Measurements from ENCODE around the gene MT1M. TPM values are rescaled to one million over a fixed set of nuclear protein-coding genes. Genes with fewer than 3 reads are reported as not detected.

MT1M gene
- total and polyA plus RNA-seq, 2 of the 8 experiments (the other 6 are each of a cell fraction or from before 2014, with no cell fraction given), result 2.1 TPM; not detected in 1

DNA sequence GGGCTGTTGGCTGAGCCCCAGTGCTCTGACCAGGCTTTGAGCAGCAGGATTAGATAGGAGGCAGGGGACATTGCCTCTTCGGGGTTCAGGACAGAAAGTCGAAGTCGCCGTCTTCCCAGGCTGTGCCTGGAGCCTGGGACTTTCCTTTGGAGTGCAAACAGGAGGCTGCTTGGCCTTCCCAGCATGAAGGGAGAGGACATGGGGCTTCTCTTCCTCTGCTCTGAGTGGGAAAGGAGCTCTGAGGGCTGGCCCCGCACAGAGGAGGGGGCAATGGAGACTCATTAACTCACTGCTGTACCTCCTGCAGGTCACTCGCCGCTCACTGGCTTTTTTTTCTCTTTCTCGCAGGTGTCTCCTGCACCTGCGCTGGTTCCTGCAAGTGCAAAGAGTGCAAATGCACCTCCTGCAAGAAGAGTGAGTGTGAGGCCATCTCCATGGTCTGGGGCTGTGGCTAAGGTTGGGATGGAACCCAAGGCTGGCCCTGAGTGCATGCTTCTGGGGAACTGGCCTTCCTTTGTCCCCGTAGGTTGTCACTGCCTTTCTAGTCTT, 25.9 kb downstream of the MT1M start:
- Histone ChIP-seq H2BK5ac (ENCODE audit: low read depth, low read length) (no peak overlapping the region), H3K79me2 (ENCODE audit: control insufficient read depth in 1 of 2, insufficient read depth in 2 of 2, low read length in 2 of 2) (no peaks in the 10 kb centered on the region), H3K4me1 (replicated peaks in 1 of 4; ENCODE audit: control insufficient read depth in 3 of 4, insufficient read depth in 4 of 4, low read length in 3 of 4) (peaks cover 0 to 13% (median 5%) of the 10 kb centered on the region in 4 experiments; a peak in 6 of 7 replicates), H3K14ac (ENCODE audit: insufficient read length) (no peak overlapping the region), H2BK120ac (replicated peaks; ENCODE audit: low read depth, low read length) (no peak overlapping the region), H3K27ac (ENCODE audit: low read depth, low read length) (no peak overlapping the region), H3K9ac (replicated peaks in 1 of 4; ENCODE audit: extremely low read depth in 1 of 4, low read depth in 3 of 4, low read length in 3 of 4) (peak overlapping the region in 1 of 4 experiments; percentile 41; a peak in 1 of 7 replicates), H2BK20ac (ENCODE audit: low read length) (no peak overlapping the region), H4K91ac (replicated peaks; ENCODE audit: insufficient read length, low read length) (no peak overlapping the region), H3K79me1 (ENCODE audit: low read depth, low read length) (no peaks in the 10 kb centered on the region), H2BK15ac (ENCODE audit: low read length) (no peak overlapping the region), H3K23ac (ENCODE audit: insufficient read length) (no peak overlapping the region), H2AK5ac (ENCODE audit: low read depth, low read length) (no peak overlapping the region), H4K20me1 (replicated peaks in 1 of 2; ENCODE audit: control insufficient read depth in 1 of 2, insufficient read depth in 2 of 2, low read length in 2 of 2) (peaks cover 0 to 5% of the 10 kb centered on the region in 2 experiments), H4K8ac (ENCODE audit: extremely low read depth, insufficient read depth, low read length) (no peak overlapping the region), H3K9me3 (ENCODE audit: insufficient read depth in 2 of 2, low read depth in 1 of 2, low read length in 1 of 2) (no peaks in the 10 kb centered on the region), H3K4ac (replicated peaks; ENCODE audit: insufficient read length, low read depth, low read length) (no peak overlapping the region), H2BK12ac (ENCODE audit: low read depth, low read length) (no peak overlapping the region), H2AFZ (ENCODE audit: low read length) (no peak overlapping the region), H3K18ac (ENCODE audit: extremely low read depth, low read length) (0 out of 2 replicates have a peak overlapping the region, but pooled peaks have one; percentile 68), H4K5ac (ENCODE audit: insufficient read length, low read depth, low read length) (no peak overlapping the region), H3K56ac (replicated peaks; ENCODE audit: insufficient read length, low read depth, low read length) (no peak overlapping the region), H3K36me3 (ENCODE audit: control insufficient read depth in 2 of 4, insufficient read depth in 4 of 4, low read length in 3 of 4) (no peaks in the 10 kb centered on the region), H3K4me3 (ENCODE audit: extremely low read depth in 1 of 4, insufficient read depth in 2 of 4, low read depth in 3 of 4, low read length in 4 of 4) (peak overlapping the region; percentile 52 to 76 (median 54)), H3K27me3 (replicated peaks in 1 of 4; ENCODE audit: control insufficient read depth in 3 of 4, extremely low read depth in 1 of 4, insufficient read depth in 3 of 4, low read length in 3 of 4) (peaks cover 46 to 70% (median 66%) of the 10 kb centered on the region in 4 experiments), H3K23me2 (ENCODE audit: low read depth, low read length) (peaks cover 14% of the 10 kb centered on the region; the same call in 1 of the 2 replicates), H3K4me2 (ENCODE audit: insufficient read depth in 1 of 2, low read depth in 2 of 2, low read length in 2 of 2) (peak overlapping the region; percentile 89 to 97)
- 16% methylated on average over 9 of the region's 10 CpGs; no CpG with 5 or more reads in 1 of the 2 experiments for WGBS, 2 experiments (ENCODE audit: extremely low coverage in 1 of 2, insufficient coverage in 1 of 2, insufficient read length in 1 of 2, insufficient replicate concordance in 2 of 2, low coverage in 1 of 2, low lambda C conversion rate in 2 of 2, missing lambda C conversion rate in 1 of 2)
- DNase-seq (ENCODE audit: low read depth in 1 of 2, low spot score in 2 of 2) (no peak), FAIRE-seq (no peak)
- ChIA-PET CTCF (ENCODE audit: partially characterized antibody) (interaction anchor here (0.7 to 1.4 kb wide), 3 partner anchors 16 to 48 kb away, joined by 3 to 6 read pairs (median 4); no protein-coding TSS in a partner anchor), POLR2A (ENCODE audit: partially characterized antibody) (interaction anchor here (0.7 to 9.1 kb wide), 5 partner anchors 11 to 51 kb away, joined by 3 to 74 read pairs (median 9); partner anchors contain the start of genes MT1E, MT1G and MT1H)
- TF ChIP-seq EZH2 (IDR thresholded peaks at IDR 0.05; ENCODE audit: low read depth, low read length, severe bottlenecking), result peak; percentile 52
- TF ChIP-seq TAF1 (IDR thresholded peaks at IDR 0.05; ENCODE audit: low read depth, low read length), result no peak
- TF ChIP-seq RXRA (IDR thresholded peaks at IDR 0.05; ENCODE audit: insufficient read depth, low read depth, low read length), result no peak
- TF ChIP-seq, protein P1, sequence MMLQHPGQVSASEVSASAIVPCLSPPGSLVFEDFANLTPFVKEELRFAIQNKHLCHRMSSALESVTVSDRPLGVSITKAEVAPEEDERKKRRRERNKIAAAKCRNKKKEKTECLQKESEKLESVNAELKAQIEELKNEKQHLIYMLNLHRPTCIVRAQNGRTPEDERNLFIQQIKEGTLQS (IDR thresholded peaks at IDR 0.05; ENCODE audit: insufficient read depth, low read depth, low read length), result no peak

All from H1 (cell line).